Lung (tissue), 12 donors: ENCODE results near the gene RETN. TPM values are rescaled to one million over a fixed set of nuclear protein-coding genes. Genes with fewer than 3 reads are reported as not detected.

Source experiments
- ATAC-seq: fragments of 200-7000 bp; cut with Tn5 transposase; one replicate; pipeline ENCODE4 v1.9.1; 2020; ENCODE audit warnings: moderate number of reproducible peaks; ENCODE audit not compliant: insufficient read depth, low FRiP score
- DNase-seq, 3 donors: peaks; one replicate each; pipeline ENCODE4 v3.0.0-alpha.2; 2013 to 2017
- H3K27ac ChIP-seq, 2 donors: one replicate each; pipeline ENCODE4 v1.5.1; 2013; ENCODE audit warnings: mild to moderate bottlenecking in 2 of 2, moderate library complexity in 2 of 2, control low read depth in 1 of 2, inconsistent platforms in 1 of 2, low read depth in 1 of 2, low read length in 1 of 2
- H3K27me3 ChIP-seq, 3 donors: one replicate each; pipeline ENCODE4 v1.5.1; 2013; ENCODE audit warnings: low read length in 2 of 3; ENCODE audit not compliant: control insufficient read depth in 3 of 3, insufficient read depth in 3 of 3
- H3K36me3 ChIP-seq, 4 donors: one replicate each; pipeline ENCODE4 v1.5.1; 2013; ENCODE audit warnings: low read length in 4 of 4, mild to moderate bottlenecking in 1 of 4, moderate library complexity in 1 of 4; ENCODE audit not compliant: control insufficient read depth in 4 of 4, insufficient read depth in 4 of 4
- H3K4me1 ChIP-seq, 5 donors: one replicate each; pipeline ENCODE4 v1.5.1; 2013; ENCODE audit warnings: low read length in 5 of 5, mild to moderate bottlenecking in 2 of 5, moderate library complexity in 1 of 5; ENCODE audit not compliant: control insufficient read depth in 5 of 5, insufficient read depth in 5 of 5
- H3K4me3 ChIP-seq: one replicate; pipeline ENCODE4 v1.5.1; 2013; ENCODE audit warnings: mild to moderate bottlenecking, control low read depth, moderate library complexity
- H3K9ac ChIP-seq, 2 donors: one replicate each; pipeline ENCODE4 v1.5.1; 2013; ENCODE audit warnings: low read length in 2 of 2, control low read depth in 1 of 2; ENCODE audit not compliant: insufficient read depth in 1 of 2
- H3K9me3 ChIP-seq, 4 donors: one replicate each; pipeline ENCODE4 v1.5.1; 2013; ENCODE audit warnings: low read length in 3 of 4, mild to moderate bottlenecking in 1 of 4, moderate library complexity in 1 of 4; ENCODE audit not compliant: control insufficient read depth in 4 of 4, insufficient read depth in 3 of 4
- CTCF ChIP-seq: IDR thresholded peaks from 2 replicates; pipeline ENCODE4 v1.5.1; 2012; ENCODE audit warnings: mild to moderate bottlenecking; ENCODE audit errors: control extremely low read depth, extremely low read depth
- WGBS, 2 donors: extraction: QIAGEN DNeasy Blood & Tissue Kit; methylation state at CpG; one replicate each; pipeline ENCODE4 v1.1.7; 2013; 5-methylcytosine and 5-hydroxymethylcytosine counted together
- polyA plus RNA-seq, 2 donors: library from polyadenylated mRNA; stranded (reverse); fragments of 200-250 nt; gene quantifications; one replicate each; pipeline ENCODE4 v1.2.1, GENCODE V29; 2013
- total RNA-seq, 2 donors: library from RNA; depleted of rRNA in 1 of 2; stranded (reverse); fragments of >200 nt in 1 of 2; gene quantifications; one replicate each; pipeline ENCODE4 v1.2.1, GENCODE V29; 2014 to 2021
- donor health status: control.
- donor health status: control.
- donor health status: Bipolar disorder and iron deficiency.
- donor health status: healthy.
- donor health status: DM: yes; HTN: yes; CAD: no.

RETN gene
- total and polyA plus RNA-seq, 4 donors: 2.9 to 1,168 (median 58.3) TPM

- peaks cover 0 to 2% (median 0%) of the 10 kb centered on the region in 4 donors for H3K9me3 ChIP-seq
- peaks cover 0 to 3% (median 0%) of the 10 kb centered on the region in 4 donors for H3K36me3 ChIP-seq
- peaks cover 6 to 18% (median 10%) of the 10 kb centered on the region in 3 donors for H3K27me3 ChIP-seq
- DNase-seq (no peak), ATAC-seq (no peak)
- H3K4me1 ChIP-seq: peaks cover 0 to 3% (median under 1%) of the 10 kb centered on the region in 5 donors
- peak overlapping the region in 1 of 2 donors; percentile 10 for H3K27ac ChIP-seq
- TF ChIP-seq CTCF: no peak
- 11 to 18% methylated on average over 7 of the region's 7 CpGs for WGBS, 2 donors
- H3K4me3 ChIP-seq: no peak overlapping the region
- no peak overlapping the region for H3K9ac ChIP-seq
Measured at GRCh38 chr19:7676376-7676775, 7.5 kb downstream of the RETN start.

GRCh38 chr19:7676854-7677253 lies 8.0 kb downstream of the RETN start, which contains the start of gene MCEMP1:
Gene MCEMP1 (plus strand): TSS chr19:7677090. CDS start chr19:7677121, 31 bp downstream.
- ATAC-seq (no peak), DNase-seq (no peak)
- H3K27ac ChIP-seq: peak within 1 kb of the TSS in 1 of 2 donors; percentile 55
- WGBS, 2 donors: 4 to 13% methylated on average over 10 of the region's 10 CpGs
- H3K27me3 ChIP-seq: peaks cover 3 to 16% (median 7%) of the 10 kb centered on the region in 3 donors
- H3K9ac ChIP-seq: no peak within 1 kb of the TSS
- peak within 1 kb of the TSS; percentile 15 for H3K4me3 ChIP-seq
- peaks cover 0 to 8% (median 4%) of the 10 kb centered on the region in 5 donors for H3K4me1 ChIP-seq
- peaks cover 0 to under 1% (median 0%) of the 10 kb centered on the region in 4 donors for H3K9me3 ChIP-seq
- peaks cover 0 to 3% (median 0%) of the 10 kb centered on the region in 4 donors for H3K36me3 ChIP-seq
- no peak for TF ChIP-seq CTCF

- peaks cover 0 to 8% (median 3%) of the 10 kb centered on the region in 4 donors for H3K36me3 ChIP-seq
- peaks cover 0 to 12% (median 4%) of the 10 kb centered on the region in 5 donors for H3K4me1 ChIP-seq
- DNase-seq (no peak), ATAC-seq (no peak)
- WGBS, 2 donors: 25 to 45% methylated on average over 12 of the region's 12 CpGs
- H3K9me3 ChIP-seq: no peaks in the 10 kb centered on the region
- peaks cover 0 to 12% (median 4%) of the 10 kb centered on the region in 3 donors for H3K27me3 ChIP-seq
- H3K4me3 ChIP-seq: peak overlapping the region; percentile 15
- H3K9ac ChIP-seq: no peak overlapping the region
- H3K27ac ChIP-seq: peak overlapping the region in 1 of 2 donors; percentile 55
- TF ChIP-seq CTCF: no peak
Measured at GRCh38 chr19:7677669-7678311, 8.9 kb downstream of the RETN start.
